Inflammatory macrophage treated with lipopolysaccharide for 1 hour (primary cell): Measurements from ENCODE around the gene ZNF106.

ENCODE experiments used
- DNase-seq, 2 donors: peaks; one replicate each; pipeline ENCODE4 v3.0.0-alpha.2; 2020 to 2022

ZNF106 gene

GRCh38 chr15:42404461-42405235 lies 86.3 kb downstream of the ZNF106 start:
- DNase-seq: no peak

- DNase-seq: no peak
Observed at GRCh38 chr15:42403389-42403788, 87.6 kb downstream of the ZNF106 start.

- peak; percentile 38 to 76 for DNase-seq
Observed at GRCh38 chr15:42402455-42403205, 88.3 kb downstream of the ZNF106 start.

- DNase-seq: no peak
Observed at GRCh38 chr15:42401544-42402454, 89.1 kb downstream of the ZNF106 start.

- no peak for DNase-seq
Observed at GRCh38 chr15:42395838-42396237, 95.1 kb downstream of the ZNF106 start.

GRCh38 chr15:42394106-42394505 lies 96.8 kb downstream of the ZNF106 start:
- no peak for DNase-seq

- DNase-seq: no peak
Observed at GRCh38 chr15:42392309-42393024, 98.5 kb downstream of the ZNF106 start.

- no peak for DNase-seq
Observed at GRCh38 chr15:42387603-42388002, 103.3 kb downstream of the ZNF106 start.

GRCh38 chr15:42385980-42386700 lies 104.8 kb downstream of the ZNF106 start:
- no peak for DNase-seq

- DNase-seq: peak in 1 of 2 donors; percentile 56
Observed at GRCh38 chr15:42385206-42385979, 105.5 kb downstream of the ZNF106 start.

GRCh38 chr15:42384597-42384996 lies 106.3 kb downstream of the ZNF106 start:
- DNase-seq: no peak

GRCh38 chr15:42378011-42378410 lies 112.9 kb downstream of the ZNF106 start:
- no peak for DNase-seq

GRCh38 chr15:42375941-42376340 lies 115.0 kb downstream of the ZNF106 start:
- DNase-seq: no peak

- no peak for DNase-seq
Observed at GRCh38 chr15:42375252-42375651, 115.7 kb downstream of the ZNF106 start.

- DNase-seq: no peak
Observed at GRCh38 chr15:42374810-42375209, 116.1 kb downstream of the ZNF106 start.

- DNase-seq: no peak
Observed at GRCh38 chr15:42373936-42374335, 117.0 kb downstream of the ZNF106 start.

- DNase-seq: no peak
Observed at GRCh38 chr15:42373274-42373673, 117.7 kb downstream of the ZNF106 start.

GRCh38 chr15:42371096-42371495 lies 119.8 kb downstream of the ZNF106 start:
- peak in 1 of 2 donors; percentile 19 for DNase-seq

- no peak for DNase-seq
Observed at GRCh38 chr15:42368096-42368495, 122.8 kb downstream of the ZNF106 start.

- peak; percentile 93 to 95 for DNase-seq
Observed at GRCh38 chr15:42367041-42367440, 123.9 kb downstream of the ZNF106 start.
